HFF-Myc (cell line): ENCODE results near the gene TNIK.

Experiments used
- DNase-seq: peaks from one replicate; pipeline ENCODE4 v3.0.0-alpha.2; 2011; ENCODE audit warnings: low read depth; ENCODE audit errors: extremely low read depth
- H3K4me3 ChIP-seq: replicated peaks from 2 replicates; pipeline ENCODE4 v1.5.1; 2011; ENCODE audit warnings: low read depth, mild to moderate bottlenecking, control low read depth, low read length
- TF ChIP-seq, protein P1 (sequence below): IDR thresholded peaks from 2 replicates; pipeline ENCODE4 v1.5.1; 2012; ENCODE audit warnings: mild to moderate bottlenecking, low read depth, low read length, control low read depth; ENCODE audit errors: missing control alignments

TNIK gene

DNA sequence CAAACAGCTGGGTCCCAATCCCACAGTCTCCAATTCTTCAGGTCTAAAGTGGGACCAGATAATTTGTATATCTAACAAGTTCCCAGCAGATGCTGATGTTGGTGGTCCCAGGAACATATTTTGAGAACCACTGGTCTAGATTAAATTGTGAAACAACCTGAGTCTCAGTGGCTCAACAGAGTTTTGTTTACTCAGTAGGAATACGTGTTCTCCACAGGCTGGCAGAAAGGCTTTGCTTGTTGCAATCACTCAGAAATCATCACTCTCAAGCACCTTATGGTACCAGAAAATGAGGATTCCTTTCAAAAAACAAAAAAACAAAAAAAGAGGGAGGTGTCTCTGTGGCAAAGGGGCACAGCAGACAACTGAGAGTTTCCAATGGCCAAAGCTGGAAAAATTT, 118.0 kb downstream of the TNIK start:
- no peak overlapping the region for H3K4me3 ChIP-seq
- DNase-seq: no peak
- TF ChIP-seq, protein P1, sequence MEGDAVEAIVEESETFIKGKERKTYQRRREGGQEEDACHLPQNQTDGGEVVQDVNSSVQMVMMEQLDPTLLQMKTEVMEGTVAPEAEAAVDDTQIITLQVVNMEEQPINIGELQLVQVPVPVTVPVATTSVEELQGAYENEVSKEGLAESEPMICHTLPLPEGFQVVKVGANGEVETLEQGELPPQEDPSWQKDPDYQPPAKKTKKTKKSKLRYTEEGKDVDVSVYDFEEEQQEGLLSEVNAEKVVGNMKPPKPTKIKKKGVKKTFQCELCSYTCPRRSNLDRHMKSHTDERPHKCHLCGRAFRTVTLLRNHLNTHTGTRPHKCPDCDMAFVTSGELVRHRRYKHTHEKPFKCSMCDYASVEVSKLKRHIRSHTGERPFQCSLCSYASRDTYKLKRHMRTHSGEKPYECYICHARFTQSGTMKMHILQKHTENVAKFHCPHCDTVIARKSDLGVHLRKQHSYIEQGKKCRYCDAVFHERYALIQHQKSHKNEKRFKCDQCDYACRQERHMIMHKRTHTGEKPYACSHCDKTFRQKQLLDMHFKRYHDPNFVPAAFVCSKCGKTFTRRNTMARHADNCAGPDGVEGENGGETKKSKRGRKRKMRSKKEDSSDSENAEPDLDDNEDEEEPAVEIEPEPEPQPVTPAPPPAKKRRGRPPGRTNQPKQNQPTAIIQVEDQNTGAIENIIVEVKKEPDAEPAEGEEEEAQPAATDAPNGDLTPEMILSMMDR: no peak

DNA sequence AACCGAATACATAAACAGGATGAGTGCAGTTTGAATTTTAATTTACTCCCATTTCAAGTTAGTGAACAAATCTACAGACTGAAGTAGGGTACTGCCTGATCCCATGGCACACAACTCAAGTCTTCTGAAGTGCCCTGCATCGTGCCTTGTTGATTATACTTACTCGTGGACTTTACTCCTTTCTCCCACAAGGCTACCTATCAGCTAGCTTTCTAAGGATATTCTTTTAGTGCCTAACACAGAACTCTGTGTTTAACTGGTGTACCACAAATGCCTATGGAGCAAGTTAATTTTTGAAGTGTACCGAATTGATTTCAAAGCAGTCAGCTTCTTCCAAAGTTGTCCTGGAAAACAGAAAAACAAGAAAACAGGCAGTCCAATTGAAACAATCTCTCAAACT, 119.8 kb downstream of the TNIK start:
- DNase-seq: no peak
- TF ChIP-seq, protein P1: no peak
- H3K4me3 ChIP-seq: no peak overlapping the region

DNA sequence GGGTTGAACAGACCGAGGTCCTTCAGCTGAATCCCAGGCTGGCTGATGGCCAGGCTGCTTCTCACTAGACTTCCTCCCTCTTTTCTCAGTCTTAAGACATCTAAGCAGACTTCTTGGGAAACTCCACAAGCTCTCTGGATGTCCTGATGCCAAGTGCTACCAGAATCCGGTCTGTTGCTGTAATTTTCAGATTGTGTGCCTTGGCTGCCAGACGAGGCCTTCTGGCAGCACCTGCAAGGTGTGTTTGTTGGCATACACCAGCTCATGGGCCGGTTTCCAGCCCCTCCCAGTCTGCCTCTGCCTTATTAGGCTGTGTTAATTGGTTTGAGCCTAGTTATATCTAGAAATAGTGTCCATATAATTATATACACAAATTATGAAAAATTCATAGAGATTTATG, 120.6 kb downstream of the TNIK start:
- DNase-seq: no peak
- TF ChIP-seq, protein P1: no peak
- no peak overlapping the region for H3K4me3 ChIP-seq

DNA sequence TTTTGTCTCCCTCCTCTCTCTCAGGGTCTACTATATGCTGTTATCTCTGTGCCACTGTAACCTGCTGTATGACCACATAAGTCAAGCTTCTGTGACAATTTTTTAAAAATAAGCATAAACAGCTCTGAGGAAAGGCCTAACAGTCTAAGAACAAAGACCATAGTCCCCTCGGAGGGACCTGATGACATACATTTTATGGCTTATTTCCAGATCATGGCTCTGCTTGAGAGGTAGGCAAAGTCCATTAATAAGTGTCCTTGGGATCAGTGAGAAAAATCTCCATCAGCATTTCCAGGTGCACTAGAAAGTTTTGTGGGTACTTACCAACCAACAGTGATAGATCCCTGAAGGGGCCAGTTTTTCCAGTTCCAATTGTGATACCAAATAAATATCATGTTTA, 123.8 kb downstream of the TNIK start:
- no peak for DNase-seq
- TF ChIP-seq, protein P1: no peak
- H3K4me3 ChIP-seq: no peak overlapping the region

DNA sequence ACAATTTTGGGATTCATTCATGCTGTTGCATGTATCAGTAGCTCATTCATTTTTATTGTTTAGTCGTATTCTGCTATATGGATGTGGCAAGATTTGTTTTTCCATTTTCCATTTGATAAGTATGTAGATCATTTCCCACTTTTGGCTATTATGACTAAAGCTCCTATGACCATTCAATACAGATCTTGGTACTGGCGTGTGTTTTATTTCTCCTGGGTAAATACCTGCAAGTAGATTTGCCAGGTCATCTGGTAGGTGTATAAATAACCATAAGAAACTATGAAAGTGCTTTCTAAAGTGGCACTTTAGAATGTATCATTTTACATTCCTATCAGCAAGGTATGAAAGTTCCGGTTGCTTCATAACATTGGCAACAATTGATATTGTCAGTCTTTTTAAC, 124.6 kb downstream of the TNIK start:
- TF ChIP-seq, protein P1: no peak
- no peak for DNase-seq

DNA sequence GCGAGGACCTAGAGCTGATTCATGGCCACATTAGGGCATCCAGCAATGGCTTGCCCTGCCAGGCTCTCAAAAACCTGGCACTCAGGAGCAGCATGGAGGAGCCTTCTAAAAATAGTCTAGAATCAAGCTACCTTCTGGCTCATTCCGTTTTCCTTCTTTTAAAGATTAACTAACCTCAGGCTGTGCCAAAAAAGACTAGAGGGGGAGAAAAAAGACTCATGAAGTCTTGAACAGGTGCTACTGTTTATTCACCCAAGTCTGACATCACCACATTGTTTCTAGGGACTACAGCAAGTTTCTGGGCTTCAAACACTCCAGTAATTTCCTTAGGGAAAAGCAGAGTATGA, 125.8 kb downstream of the TNIK start:
- TF ChIP-seq, protein P1: no peak
- DNase-seq: no peak
- no peak overlapping the region for H3K4me3 ChIP-seq

More for the DNA sequence above, 124.6 kb downstream of the TNIK start:
- H3K4me3 ChIP-seq: no peak overlapping the region

DNA sequence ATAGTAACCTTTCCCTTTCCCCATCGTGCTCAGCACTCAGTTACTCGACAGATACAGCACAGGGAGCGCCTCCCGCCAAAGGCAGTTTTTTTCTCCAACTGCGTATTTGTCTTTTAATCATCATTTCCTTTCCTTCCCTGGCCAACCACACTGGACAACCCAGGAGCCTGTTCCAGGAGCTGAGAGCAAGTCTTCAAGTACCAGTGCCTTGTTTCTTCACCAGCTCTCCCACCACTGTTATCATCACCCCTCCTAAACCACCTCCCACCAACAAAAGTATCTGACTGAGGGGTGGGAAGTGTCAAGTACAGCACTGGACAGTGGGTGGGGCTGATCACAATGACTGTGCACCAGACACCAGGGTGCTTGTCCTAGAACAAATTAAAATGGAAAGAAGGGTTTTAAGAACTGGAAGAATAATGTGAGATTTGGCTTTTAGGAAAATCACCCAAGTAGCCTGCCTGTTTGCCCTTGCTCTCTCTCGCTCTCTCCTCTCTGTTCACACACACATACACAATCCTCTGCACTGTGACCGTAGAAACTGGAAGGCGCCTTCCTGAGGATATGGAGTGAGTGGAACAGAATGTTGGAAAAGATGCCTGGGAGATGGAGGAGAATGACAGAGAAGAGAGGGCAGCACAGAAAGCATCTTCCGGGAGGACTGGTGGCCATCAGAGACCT, 126.3 kb downstream of the TNIK start:
- TF ChIP-seq, protein P1: no peak
- DNase-seq: no peak
- no peak overlapping the region for H3K4me3 ChIP-seq
